Prostate gland (tissue), 2 donors: ENCODE data around the gene KHNYN. TPM values are rescaled to one million over a fixed set of nuclear protein-coding genes. Genes with fewer than 3 reads are reported as not detected.

Source experiments
- DNase-seq: peaks from one replicate; pipeline ENCODE4 v3.0.0-alpha.2; 2019; ENCODE audit warnings: low spot score
- H3K27ac ChIP-seq, 2 donors: fragments of 200-600 bp; sonication (generic); 2 replicates each; pipeline ENCODE4 v1.5.1; 2017 to 2019
- H3K27me3 ChIP-seq: fragments of 200-600 bp; sonication (generic); replicated peaks from 2 replicates; pipeline ENCODE4 v1.5.1; 2019; ENCODE audit not compliant: insufficient read depth
- H3K36me3 ChIP-seq, 2 donors: fragments of 200-600 bp; sonication (generic); 1 replicate in 1 of 2; 2 replicates in 1 of 2; pipeline versions ENCODE4 v1.5.1 to v1.8.1; 2017 to 2019
- H3K4me1 ChIP-seq: fragments of 200-600 bp; sonication (generic); replicated peaks from 2 replicates; pipeline ENCODE4 v1.5.1; 2019
- H3K4me3 ChIP-seq, 2 donors: fragments of 200-600 bp; sonication (generic); 2 replicates each; pipeline ENCODE4 v1.5.1; 2017 to 2019
- H3K9me3 ChIP-seq: fragments of 200-600 bp; sonication (generic); 2 replicates; pipeline ENCODE4 v1.5.1; 2017
- POLR2A ChIP-seq: fragments of 450-650 bp; IDR thresholded peaks from one replicate; pipeline ENCODE4 v1.6.1; 2016; ENCODE audit warnings: antibody characterized with exemption, mild to moderate bottlenecking
- POLR2AphosphoS5 ChIP-seq: sonication (generic); formaldehyde crosslinking; IDR thresholded peaks from one replicate; pipeline ENCODE4 v1.6.1; 2017; ENCODE audit warnings: antibody characterized with exemption
- WGBS: methylation state at CpG from one replicate; pipeline ENCODE4 v1.1.5; 2018; 5-methylcytosine and 5-hydroxymethylcytosine counted together
- intact Hi-C: fragments of 100-400 bp; cut with DNase I; formaldehyde crosslinking; loops from one replicate; pipeline ENCODE4 v1.14.2; 2022
- total RNA-seq, 2 donors: library from RNA; depleted of rRNA; stranded (reverse); fragments of >200 nt; gene quantifications; one replicate each; pipeline ENCODE4 v1.1.0, GENCODE V29; 2016
- TF ChIP-seq, protein P1 (sequence below), 4 experiments: fragments of 200-600 bp in 2 of 4; fragments of 450-650 bp in 2 of 4; sonication (generic) in 2 of 4; IDR thresholded peaks; 1 replicate in 3 of 4; 2 replicates in 1 of 4; pipeline ENCODE4 v1.5.1; 2016 to 2019; ENCODE audit warnings: antibody characterized with exemption in 4 of 4, mild to moderate bottlenecking in 2 of 4, moderate library complexity in 2 of 4

KHNYN gene
- total RNA-seq, 2 donors from 2014 or later = 57.0 to 91.2 TPM

DNA sequence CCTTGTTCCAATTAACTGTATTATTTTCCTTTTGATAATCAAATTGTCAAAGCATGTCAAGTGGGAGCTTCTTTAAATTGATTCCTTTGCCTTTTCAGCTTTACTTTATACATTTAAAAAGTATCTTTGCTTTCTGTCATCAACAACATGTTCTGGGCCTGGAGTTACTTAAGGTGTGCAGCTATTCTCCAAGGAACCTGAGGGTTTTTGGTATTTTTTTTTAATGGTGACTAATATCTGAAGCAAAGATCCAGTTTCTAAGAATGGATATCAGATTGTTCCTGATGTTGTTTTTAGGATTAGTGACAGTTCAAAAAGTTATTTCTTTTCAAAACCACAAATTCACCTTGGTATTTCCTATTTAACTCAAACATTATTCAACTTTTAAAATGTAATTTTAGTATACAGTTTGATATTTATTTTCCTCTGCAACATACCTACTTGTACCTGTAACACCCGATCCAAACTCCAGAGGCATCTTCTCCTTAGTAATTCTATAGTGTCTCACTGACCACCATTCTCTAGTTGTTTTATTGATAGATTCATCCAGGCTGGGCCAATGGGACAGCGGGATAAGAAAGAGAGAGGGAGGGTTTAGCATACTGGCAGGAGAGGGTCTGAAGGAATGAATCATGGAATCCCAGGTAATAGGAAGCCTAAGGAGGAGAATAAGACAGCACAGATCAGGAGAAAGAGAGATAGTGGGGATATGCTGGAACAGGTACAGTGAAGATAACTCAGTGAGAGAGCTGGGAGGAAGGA lies 3.4 kb upstream of the KHNYN start:
- Histone ChIP-seq H3K9me3 (no peaks in the 10 kb centered on the region), H3K4me1 (no peaks in the 10 kb centered on the region), H3K4me3 (no peak overlapping the region), H3K36me3 (no peaks in the 10 kb centered on the region), H3K27me3 (no peaks in the 10 kb centered on the region), H3K27ac (no peak overlapping the region)
- intact Hi-C loops = no loop called here
- WGBS = 78% methylated on average over 2 of the region's 2 CpGs
- no peak for DNase-seq
- no peak for TF ChIP-seq POLR2A
- TF ChIP-seq, protein P1, sequence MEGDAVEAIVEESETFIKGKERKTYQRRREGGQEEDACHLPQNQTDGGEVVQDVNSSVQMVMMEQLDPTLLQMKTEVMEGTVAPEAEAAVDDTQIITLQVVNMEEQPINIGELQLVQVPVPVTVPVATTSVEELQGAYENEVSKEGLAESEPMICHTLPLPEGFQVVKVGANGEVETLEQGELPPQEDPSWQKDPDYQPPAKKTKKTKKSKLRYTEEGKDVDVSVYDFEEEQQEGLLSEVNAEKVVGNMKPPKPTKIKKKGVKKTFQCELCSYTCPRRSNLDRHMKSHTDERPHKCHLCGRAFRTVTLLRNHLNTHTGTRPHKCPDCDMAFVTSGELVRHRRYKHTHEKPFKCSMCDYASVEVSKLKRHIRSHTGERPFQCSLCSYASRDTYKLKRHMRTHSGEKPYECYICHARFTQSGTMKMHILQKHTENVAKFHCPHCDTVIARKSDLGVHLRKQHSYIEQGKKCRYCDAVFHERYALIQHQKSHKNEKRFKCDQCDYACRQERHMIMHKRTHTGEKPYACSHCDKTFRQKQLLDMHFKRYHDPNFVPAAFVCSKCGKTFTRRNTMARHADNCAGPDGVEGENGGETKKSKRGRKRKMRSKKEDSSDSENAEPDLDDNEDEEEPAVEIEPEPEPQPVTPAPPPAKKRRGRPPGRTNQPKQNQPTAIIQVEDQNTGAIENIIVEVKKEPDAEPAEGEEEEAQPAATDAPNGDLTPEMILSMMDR (IDR thresholded peaks at IDR 0.05) = no peak
- TF ChIP-seq POLR2AphosphoS5 = no peak

DNA sequence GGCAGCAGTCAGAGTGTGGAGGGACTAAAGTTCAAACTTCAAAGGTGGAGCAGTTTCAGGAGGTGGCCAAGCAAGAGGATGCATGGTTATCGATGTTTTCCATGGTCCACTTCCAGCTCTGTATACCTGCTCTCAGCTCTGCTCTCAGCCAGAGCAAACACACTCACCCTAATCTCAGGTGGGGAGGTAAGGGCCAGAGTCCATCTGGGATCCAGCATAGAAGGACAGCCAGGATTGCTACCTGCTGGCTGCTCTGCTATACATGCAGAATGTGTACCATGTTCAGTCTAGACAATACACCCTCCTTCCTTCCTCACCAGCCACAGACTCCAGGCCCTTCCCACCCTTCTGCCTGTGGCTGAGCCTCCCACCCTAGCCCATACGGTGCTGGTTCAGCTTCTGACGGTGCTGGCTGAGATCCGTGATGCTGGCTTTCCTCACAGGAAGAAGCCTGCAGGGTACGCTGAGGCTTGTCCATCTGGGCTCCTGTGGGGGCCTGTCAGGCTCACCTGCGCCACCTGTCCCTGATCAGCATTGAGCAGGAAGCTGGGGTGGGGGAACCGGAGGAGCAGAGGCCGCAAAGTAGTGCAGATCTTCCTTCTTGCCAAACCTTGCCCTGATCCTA lies 2.7 kb upstream of the KHNYN start:
- WGBS = 39% methylated on average over 8 of the region's 8 CpGs
- intact Hi-C loops = no loop called here
- Histone ChIP-seq H3K36me3 (no peaks in the 10 kb centered on the region), H3K4me1 (peaks cover 6% of the 10 kb centered on the region), H3K27me3 (no peaks in the 10 kb centered on the region), H3K27ac (no peak overlapping the region), H3K9me3 (no peaks in the 10 kb centered on the region), H3K4me3 (no peak overlapping the region)
- TF ChIP-seq POLR2A = no peak
- TF ChIP-seq, protein P1 (IDR thresholded peaks at IDR 0.05) = no peak
- no peak for TF ChIP-seq POLR2AphosphoS5
- no peak for DNase-seq

DNA sequence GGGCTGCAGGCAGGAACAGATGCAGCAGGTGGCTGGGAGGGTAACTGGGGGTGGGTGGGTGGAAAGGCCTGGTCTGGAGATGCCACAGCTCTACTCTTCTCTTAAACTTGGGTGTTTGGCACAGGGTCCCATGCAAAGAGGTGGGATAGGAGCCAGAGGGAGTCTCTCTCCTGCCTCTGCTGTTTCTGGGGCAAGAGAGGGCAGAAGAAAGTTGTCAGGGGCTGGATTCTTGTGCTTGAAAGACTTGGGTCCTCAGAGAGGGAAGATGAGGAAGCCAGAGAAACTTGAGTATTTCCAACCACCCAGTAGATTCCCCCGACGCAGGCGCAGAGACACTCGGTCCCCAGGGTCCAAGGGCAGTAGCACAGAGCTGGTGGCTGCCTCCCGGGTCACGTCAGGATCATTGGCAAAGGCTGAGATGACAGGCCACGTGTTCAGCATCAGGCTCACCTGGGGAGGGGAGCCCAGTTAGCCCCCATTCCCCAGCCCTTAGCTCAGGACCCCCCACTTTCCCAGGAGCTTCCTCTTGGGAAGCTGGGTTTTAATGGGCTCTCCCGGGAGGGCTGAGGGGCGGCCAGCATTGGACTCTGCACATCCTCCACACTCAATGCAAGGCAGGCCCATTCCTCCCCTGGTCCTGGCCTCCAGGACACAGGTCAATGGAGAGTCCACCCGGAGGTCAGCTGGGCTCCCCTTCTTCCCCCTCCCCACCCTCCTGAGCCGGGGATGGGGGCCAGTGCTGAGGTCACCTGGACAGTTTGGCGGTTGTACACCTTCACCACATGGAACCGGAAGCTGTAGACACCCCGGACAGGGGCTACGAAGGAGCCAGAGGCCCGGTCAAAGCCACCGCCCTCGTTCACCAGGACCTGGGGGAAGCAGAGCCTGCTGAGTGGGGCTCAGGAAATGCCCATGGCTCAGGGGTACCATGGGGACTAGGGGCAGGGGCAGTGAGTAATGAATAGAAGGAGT lies 1.9 kb upstream of the KHNYN start:
- 89% methylated on average over 18 of the region's 18 CpGs for WGBS
- TF ChIP-seq, protein P1 (IDR thresholded peaks at IDR 0.05) = no peak
- no peak for TF ChIP-seq POLR2A
- no peak for TF ChIP-seq POLR2AphosphoS5
- Histone ChIP-seq H3K27me3 (no peaks in the 10 kb centered on the region), H3K4me1 (peaks cover 13% of the 10 kb centered on the region), H3K27ac (no peak overlapping the region), H3K9me3 (no peaks in the 10 kb centered on the region), H3K36me3 (no peaks in the 10 kb centered on the region), H3K4me3 (no peak overlapping the region)
- no peak for DNase-seq
- intact Hi-C loops = no loop called here

DNA sequence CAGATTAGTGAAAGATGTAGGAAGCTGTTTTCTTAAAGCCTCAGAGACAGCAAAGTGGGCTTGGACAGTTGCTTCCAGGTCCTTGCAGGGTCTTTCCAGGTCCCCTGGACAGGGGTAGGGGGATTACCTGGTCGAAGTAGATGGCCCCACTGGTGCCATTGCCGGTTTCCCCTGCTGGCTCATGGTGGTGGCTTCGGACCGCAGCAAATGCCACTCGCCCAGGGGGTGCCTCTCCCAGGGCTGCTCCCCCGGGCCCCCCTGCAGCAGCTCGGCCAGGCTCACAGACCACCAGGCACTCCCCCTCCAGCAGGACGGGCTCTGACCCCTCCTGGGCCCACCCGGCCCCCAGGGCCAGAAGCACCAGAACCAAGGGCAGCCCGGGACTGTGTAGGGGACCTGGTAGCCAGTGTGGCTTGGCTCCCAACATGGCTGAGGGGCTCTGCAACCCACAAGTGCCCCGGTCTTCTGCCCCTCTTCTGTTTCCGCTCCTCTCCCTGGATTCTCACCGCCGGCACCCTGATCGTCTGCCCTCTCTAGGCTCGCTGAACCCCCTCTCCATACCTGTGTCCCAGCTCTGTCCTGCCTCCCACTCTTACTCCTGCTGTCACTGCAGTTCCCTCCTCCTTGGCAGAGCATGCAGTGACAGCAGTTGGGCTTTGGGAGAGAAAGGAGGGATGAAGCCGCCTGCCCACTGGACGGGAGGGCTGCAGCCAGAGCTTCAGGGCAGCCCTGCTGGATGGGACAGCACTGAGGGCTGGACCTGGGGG lies 943 bp upstream of the KHNYN start:
- Histone ChIP-seq H3K4me3 (no peak overlapping the region), H3K36me3 (no peaks in the 10 kb centered on the region), H3K27me3 (no peaks in the 10 kb centered on the region), H3K9me3 (no peaks in the 10 kb centered on the region), H3K27ac (peak overlapping the region; percentile 95 to 96), H3K4me1 (peaks cover 16% of the 10 kb centered on the region)
- TF ChIP-seq POLR2AphosphoS5 (no peak), POLR2A (no peak)
- TF ChIP-seq, protein P1 (IDR thresholded peaks at IDR 0.05) = no peak
- 85% methylated on average over 18 of the region's 18 CpGs for whole genome bisulfite sequencing
- DNase-seq = no peak
- intact Hi-C loops = no loop called here
